ENCODE data around the gene LCN15.

GRCh38 chr9:136735812-136736480, 28.4 kb downstream of the LCN15 start:
- TF ChIP-seq HDAC2 (CRISPR knock-in tag; IDR thresholded peaks at IDR 0.05) (no peak), SMC3 (IDR thresholded peaks at IDR 0.05; ENCODE audit: low read length) (no peak), GTF2F1 (IDR thresholded peaks at IDR 0.05; ENCODE audit: low read length) (no peak), RCOR2 (CRISPR knock-in tag; IDR thresholded peaks at IDR 0.05) (no peak)
